Loucy (cell line): Measurements from ENCODE around the gene NECAB3.

ENCODE experiments used
- H2AFZ ChIP-seq: fragments of 200-600 bp; sonication (generic); 2 replicates; pipeline ENCODE4 v1.6.0; 2016; ENCODE audit warnings: antibody characterized with exemption, mild to moderate bottlenecking, low read length, moderate library complexity
- H3F3A ChIP-seq: fragments of 200-600 bp; 2 replicates; pipeline ENCODE4 v1.6.0; 2016; ENCODE audit warnings: antibody characterized with exemption, low read depth, mild to moderate bottlenecking
- H3K27me3 ChIP-seq: fragments of 200-600 bp; sonication (generic); 2 replicates; pipeline ENCODE4 v1.6.1; 2014; ENCODE audit warnings: low read length, mild to moderate bottlenecking; ENCODE audit not compliant: insufficient read depth, poor library complexity, severe bottlenecking
- H3K36me3 ChIP-seq: fragments of 200-600 bp; sonication (generic); 2 replicates; pipeline ENCODE4 v1.6.1; 2016; ENCODE audit warnings: low read length; ENCODE audit not compliant: insufficient read depth
- H3K4me1 ChIP-seq: fragments of 200-600 bp; sonication (generic); 2 replicates; pipeline ENCODE4 v1.5.1; 2014; ENCODE audit warnings: low read length, mild to moderate bottlenecking; ENCODE audit not compliant: insufficient read depth, poor library complexity, severe bottlenecking
- H3K4me2 ChIP-seq: fragments of 200-600 bp; sonication (generic); 2 replicates; pipeline ENCODE4 v1.6.0; 2014; ENCODE audit warnings: antibody characterized with exemption, low read length, low read depth, mild to moderate bottlenecking; ENCODE audit not compliant: poor library complexity, severe bottlenecking
- H3K4me3 ChIP-seq: fragments of 200-600 bp; sonication (generic); 2 replicates; pipeline ENCODE4 v1.5.1; 2014; ENCODE audit warnings: low read length, mild to moderate bottlenecking, mixed read lengths; ENCODE audit not compliant: poor library complexity, severe bottlenecking
- H3K79me2 ChIP-seq: fragments of 200-600 bp; sonication (generic); 2 replicates; pipeline ENCODE4 v1.6.1; 2014; ENCODE audit warnings: low read length; ENCODE audit not compliant: insufficient read depth
- H3K9ac ChIP-seq: fragments of 200-600 bp; sonication (generic); 2 replicates; pipeline ENCODE4 v1.6.0; 2014; ENCODE audit warnings: mild to moderate bottlenecking, low read depth, low read length, moderate library complexity; ENCODE audit not compliant: poor library complexity, severe bottlenecking
- H3K9me2 ChIP-seq: fragments of 200-600 bp; sonication (generic); replicated peaks from 2 replicates; pipeline ENCODE4 v1.6.1; 2016; ENCODE audit warnings: low read depth, low read length, mixed read lengths
- H3K9me3 ChIP-seq: fragments of 200-600 bp; sonication (generic); 2 replicates; pipeline ENCODE4 v1.6.1; 2014; ENCODE audit warnings: mild to moderate bottlenecking, antibody characterized with exemption, low read length, low read depth; ENCODE audit not compliant: insufficient read depth
- H4K20me1 ChIP-seq: fragments of 200-600 bp; sonication (generic); 2 replicates; pipeline ENCODE4 v1.6.0; 2014; ENCODE audit warnings: antibody characterized with exemption, low read length, mild to moderate bottlenecking; ENCODE audit not compliant: insufficient read depth, poor library complexity, severe bottlenecking
- EZH2phosphoT487 ChIP-seq: fragments of 200-600 bp; IDR thresholded peaks from 2 replicates; pipeline ENCODE4 v1.6.1; 2018; ENCODE audit warnings: antibody characterized with exemption, mild to moderate bottlenecking, moderate library complexity, borderline replicate concordance
- TF ChIP-seq, protein P1 (sequence below): fragments of 200-600 bp; sonication (generic); conservative IDR thresholded peaks from 2 replicates; pipeline ENCODE4 v1.5.1; 2014; ENCODE audit warnings: mild to moderate bottlenecking, antibody characterized with exemption, low read length

Gene NECAB3

DNA sequence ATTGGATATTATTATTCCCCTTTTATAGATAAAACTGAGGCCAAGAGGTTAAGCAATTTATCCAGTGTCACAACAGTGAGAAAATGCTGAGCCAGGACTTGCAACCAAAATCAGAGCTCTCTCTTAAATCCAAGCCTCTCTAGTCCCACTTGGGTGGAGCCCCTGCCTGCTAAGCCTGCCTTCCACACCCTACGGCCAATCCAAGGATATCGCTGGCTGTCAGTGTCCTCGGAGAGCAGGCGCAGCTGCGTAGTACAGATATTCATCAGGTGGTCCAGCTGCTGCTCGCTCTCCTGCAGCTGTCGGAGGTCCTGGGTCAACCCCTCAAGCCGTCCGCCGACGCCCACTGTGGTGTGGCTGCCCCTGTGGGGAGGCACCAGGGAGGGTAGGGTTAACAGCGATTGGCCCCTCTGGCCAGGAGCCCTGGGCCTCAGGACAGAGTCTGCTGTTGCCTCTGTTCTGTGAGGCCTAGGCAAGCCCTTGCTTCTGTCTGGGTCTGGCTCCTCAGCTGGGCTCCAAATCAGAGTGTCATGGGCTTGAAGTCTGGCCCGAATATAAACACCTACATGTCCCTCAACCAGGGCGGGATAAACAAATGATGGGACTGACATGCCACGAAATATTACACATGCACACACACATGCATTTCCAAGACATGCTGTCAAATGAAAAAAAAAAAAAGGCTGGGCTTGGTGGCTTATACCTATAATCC is 3.9 kb upstream of the NECAB3 start:
- H4K20me1 ChIP-seq, result peaks cover 22% of the 10 kb centered on the region
- peaks cover 39% of the 10 kb centered on the region for H3K79me2 ChIP-seq
- H3K36me3 ChIP-seq, result peaks cover 40% of the 10 kb centered on the region; the same call in 1 of the 2 replicates
- H3F3A ChIP-seq, result no peaks in the 10 kb centered on the region
- TF ChIP-seq, protein P1, sequence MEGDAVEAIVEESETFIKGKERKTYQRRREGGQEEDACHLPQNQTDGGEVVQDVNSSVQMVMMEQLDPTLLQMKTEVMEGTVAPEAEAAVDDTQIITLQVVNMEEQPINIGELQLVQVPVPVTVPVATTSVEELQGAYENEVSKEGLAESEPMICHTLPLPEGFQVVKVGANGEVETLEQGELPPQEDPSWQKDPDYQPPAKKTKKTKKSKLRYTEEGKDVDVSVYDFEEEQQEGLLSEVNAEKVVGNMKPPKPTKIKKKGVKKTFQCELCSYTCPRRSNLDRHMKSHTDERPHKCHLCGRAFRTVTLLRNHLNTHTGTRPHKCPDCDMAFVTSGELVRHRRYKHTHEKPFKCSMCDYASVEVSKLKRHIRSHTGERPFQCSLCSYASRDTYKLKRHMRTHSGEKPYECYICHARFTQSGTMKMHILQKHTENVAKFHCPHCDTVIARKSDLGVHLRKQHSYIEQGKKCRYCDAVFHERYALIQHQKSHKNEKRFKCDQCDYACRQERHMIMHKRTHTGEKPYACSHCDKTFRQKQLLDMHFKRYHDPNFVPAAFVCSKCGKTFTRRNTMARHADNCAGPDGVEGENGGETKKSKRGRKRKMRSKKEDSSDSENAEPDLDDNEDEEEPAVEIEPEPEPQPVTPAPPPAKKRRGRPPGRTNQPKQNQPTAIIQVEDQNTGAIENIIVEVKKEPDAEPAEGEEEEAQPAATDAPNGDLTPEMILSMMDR, result no peak
- TF ChIP-seq EZH2phosphoT487, result no peak
- H3K4me1 ChIP-seq, result peaks cover 23% of the 10 kb centered on the region
- no peaks in the 10 kb centered on the region for H3K9me3 ChIP-seq
- H2AFZ ChIP-seq, result no peak overlapping the region
- no peak overlapping the region for H3K4me2 ChIP-seq
- no peaks in the 10 kb centered on the region for H3K9me2 ChIP-seq
- H3K4me3 ChIP-seq, result no peak overlapping the region
- no peak overlapping the region for H3K9ac ChIP-seq
- no peaks in the 10 kb centered on the region for H3K27me3 ChIP-seq

DNA sequence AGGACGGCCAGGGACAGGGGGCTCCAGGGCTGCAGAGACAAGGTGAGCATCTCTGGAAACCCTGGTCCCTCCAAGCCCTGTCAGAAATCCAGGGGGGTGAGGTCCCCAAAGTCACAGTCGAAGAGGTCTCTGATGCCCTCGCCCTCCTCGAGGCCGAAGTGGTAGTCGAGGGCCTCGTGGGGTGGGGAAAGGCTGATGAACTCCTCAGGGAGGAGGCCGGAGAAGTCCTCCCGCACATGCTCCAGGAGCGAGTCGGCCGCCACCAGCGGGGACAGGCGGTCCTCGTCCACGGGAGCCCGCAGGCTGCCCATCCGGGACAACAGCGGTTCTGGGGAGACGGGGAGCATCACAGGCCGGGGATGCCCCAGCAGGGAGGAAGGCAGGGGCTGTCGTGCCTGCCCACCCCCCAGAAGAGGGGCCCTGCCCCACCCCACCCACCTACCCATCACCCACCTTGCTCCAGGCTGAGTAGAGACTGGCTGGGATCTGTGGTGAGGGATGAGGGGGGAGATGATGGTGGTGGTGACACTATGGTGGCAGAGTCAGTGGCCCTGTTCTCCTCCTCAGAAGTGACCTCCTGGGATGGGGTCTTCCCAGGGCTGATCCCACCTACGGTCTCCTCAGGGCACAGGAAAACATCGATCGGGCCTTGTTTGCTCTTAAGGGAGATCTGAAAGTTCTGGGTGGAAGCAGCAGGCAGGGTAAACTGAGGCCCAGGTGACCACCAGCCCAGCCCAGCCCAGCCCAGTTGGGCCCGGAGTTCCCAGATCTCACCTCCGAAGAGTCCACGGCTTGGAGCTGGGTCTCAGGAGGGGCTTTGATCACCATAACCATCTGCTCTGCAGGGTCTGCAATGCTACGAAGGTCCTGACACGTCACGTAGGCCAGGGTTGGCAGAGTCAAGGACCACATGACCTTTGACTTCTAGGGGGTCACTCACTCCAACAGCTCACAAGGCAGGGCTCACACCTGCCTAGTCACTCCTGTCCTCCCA is 2.7 kb upstream of the NECAB3 start:
- H3K4me2 ChIP-seq, result no peak overlapping the region
- H4K20me1 ChIP-seq, result peaks cover 17% of the 10 kb centered on the region
- H3K27me3 ChIP-seq, result no peaks in the 10 kb centered on the region
- H3K4me1 ChIP-seq, result peaks cover 26% of the 10 kb centered on the region
- no peak for TF ChIP-seq EZH2phosphoT487
- TF ChIP-seq, protein P1, result no peak
- H3K79me2 ChIP-seq, result peaks cover 29% of the 10 kb centered on the region
- no peak overlapping the region for H3K4me3 ChIP-seq
- no peak overlapping the region for H2AFZ ChIP-seq
- H3K9me2 ChIP-seq, result no peaks in the 10 kb centered on the region
- no peak overlapping the region for H3K9ac ChIP-seq
- no peaks in the 10 kb centered on the region for H3F3A ChIP-seq
- H3K36me3 ChIP-seq, result peaks cover 40% of the 10 kb centered on the region; the same call in 1 of the 2 replicates
- no peaks in the 10 kb centered on the region for H3K9me3 ChIP-seq

DNA sequence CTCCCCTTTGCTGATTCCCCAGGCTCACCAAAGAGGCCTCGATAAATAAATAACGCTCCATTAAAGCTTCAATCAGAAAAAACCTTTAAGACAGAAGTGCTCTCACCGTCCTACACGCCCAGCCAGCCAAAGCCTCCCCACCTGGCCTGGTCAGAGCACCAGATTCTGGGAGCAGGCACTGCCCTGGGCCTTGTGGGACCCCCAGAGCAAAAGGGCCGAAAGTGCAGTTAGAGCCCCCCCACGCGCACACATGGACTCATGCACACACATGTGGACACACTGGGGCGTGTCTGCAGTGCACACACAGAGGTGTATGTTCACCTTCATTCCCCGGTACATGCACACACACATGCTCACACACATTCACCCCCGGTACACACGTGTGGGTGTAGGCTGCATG is 1.9 kb upstream of the NECAB3 start:
- no peaks in the 10 kb centered on the region for H3F3A ChIP-seq
- H2AFZ ChIP-seq, result no peak overlapping the region
- H3K9me2 ChIP-seq, result no peaks in the 10 kb centered on the region
- H3K79me2 ChIP-seq, result peaks cover 22% of the 10 kb centered on the region
- H4K20me1 ChIP-seq, result peaks cover 12% of the 10 kb centered on the region
- H3K36me3 ChIP-seq, result peaks cover 40% of the 10 kb centered on the region; the same call in 1 of the 2 replicates
- no peak overlapping the region for H3K4me3 ChIP-seq
- no peak overlapping the region for H3K4me2 ChIP-seq
- no peak overlapping the region for H3K9ac ChIP-seq
- H3K4me1 ChIP-seq, result peaks cover 26% of the 10 kb centered on the region
- TF ChIP-seq, protein P1, result no peak
- TF ChIP-seq EZH2phosphoT487, result no peak
- no peaks in the 10 kb centered on the region for H3K27me3 ChIP-seq
- H3K9me3 ChIP-seq, result no peaks in the 10 kb centered on the region
